GM21528 (cell line): ENCODE data around the gene NPAS2.

Source experiments
- ATAC-seq: cut with Tn5 transposase; IDR thresholded peaks from one replicate; pipeline ENCODE4 v1.9.1; 2021; ENCODE audit warnings: mild to moderate bottlenecking, moderate library complexity; ENCODE audit not compliant: unreplicated experiment, low FRiP score

The NPAS2 gene

GRCh38 chr2:100819370-100820272, at the start of gene NPAS2:
NPAS2 (plus strand) TSS chr2:100820139; CDS start chr2:100904755, 84,616 bp downstream.
- ATAC-seq = no peak

- ATAC-seq = no peak
Measured at GRCh38 chr2:100771125-100771524, 48.8 kb upstream of the NPAS2 start.

- no peak for ATAC-seq
Measured at GRCh38 chr2:100773538-100773937, 46.4 kb upstream of the NPAS2 start.

GRCh38 chr2:100776445-100776844, 43.5 kb upstream of the NPAS2 start:
- ATAC-seq = no peak

- no peak for ATAC-seq
Measured at GRCh38 chr2:100778637-100779450, 41.1 kb upstream of the NPAS2 start.

- ATAC-seq = no peak
Measured at GRCh38 chr2:100779908-100780202, 40.1 kb upstream of the NPAS2 start.

- no peak for ATAC-seq
Measured at GRCh38 chr2:100780203-100781008, 39.5 kb upstream of the NPAS2 start.

GRCh38 chr2:100781009-100781325, 39.0 kb upstream of the NPAS2 start:
- no peak for ATAC-seq

- ATAC-seq = no peak
Measured at GRCh38 chr2:100781523-100782379, 38.2 kb upstream of the NPAS2 start.

GRCh38 chr2:100782380-100782878, 37.5 kb upstream of the NPAS2 start:
- no peak for ATAC-seq

- ATAC-seq = no peak
Measured at GRCh38 chr2:100783987-100784386, 36.0 kb upstream of the NPAS2 start.

GRCh38 chr2:100784681-100785080, 35.3 kb upstream of the NPAS2 start:
- no peak for ATAC-seq

- no peak for ATAC-seq
Measured at GRCh38 chr2:100785626-100786296, 34.2 kb upstream of the NPAS2 start.

- no peak for ATAC-seq
Measured at GRCh38 chr2:100786297-100786658, 33.7 kb upstream of the NPAS2 start.

- no peak for ATAC-seq
Measured at GRCh38 chr2:100786985-100787384, 33.0 kb upstream of the NPAS2 start.

- no peak for ATAC-seq
Measured at GRCh38 chr2:100789361-100789760, 30.6 kb upstream of the NPAS2 start.

GRCh38 chr2:100791294-100791935, 28.5 kb upstream of the NPAS2 start:
- no peak for ATAC-seq

GRCh38 chr2:100791936-100792308, 28.0 kb upstream of the NPAS2 start:
- no peak for ATAC-seq

GRCh38 chr2:100793220-100793619, 26.7 kb upstream of the NPAS2 start:
- ATAC-seq = no peak
